Lower leg skin (tissue), 3 donors: Measurements from ENCODE around the gene NR1H3.

Source experiments
- CTCF ChIP-seq, 3 donors: fragments of 450-650 bp; IDR thresholded peaks; one replicate each; pipeline ENCODE4 v1.5.1; 2016; ENCODE audit warnings: antibody characterized with exemption in 3 of 3, mild to moderate bottlenecking in 3 of 3, moderate library complexity in 2 of 3
- POLR2A ChIP-seq, 2 donors: fragments of 450-650 bp; IDR thresholded peaks; one replicate each; pipeline ENCODE4 v1.6.1; 2016 to 2017; ENCODE audit warnings: antibody characterized with exemption in 2 of 2, mild to moderate bottlenecking in 1 of 2, moderate library complexity in 1 of 2

- TF ChIP-seq CTCF (IDR thresholded peaks at IDR 0.05): no peak
- TF ChIP-seq POLR2A (IDR thresholded peaks at IDR 0.05): no peak
Observed at GRCh38 chr11:47278058-47278457, 20.3 kb downstream of the NR1H3 start.
